Colonic mucosa (tissue), 4 donors: ENCODE data around the gene ZNF440. TPM values are rescaled to one million over a fixed set of nuclear protein-coding genes. Genes with fewer than 3 reads are reported as not detected.
"Not testable (repeated sequence)": the region's sequence is repeated elsewhere in the genome, so short reads cannot be mapped to it uniquely, and the experiment has no call there.

Experiments
- DNase-seq: peaks from one replicate; pipeline ENCODE4 v3.0.0-alpha.2; 2020
- H3K27ac ChIP-seq: fragments of 200-600 bp; one replicate; pipeline ENCODE4 v1.8.0; 2021
- H3K27me3 ChIP-seq: fragments of 200-600 bp; one replicate; pipeline ENCODE4 v1.8.0; 2021
- H3K36me3 ChIP-seq: fragments of 200-600 bp; one replicate; pipeline ENCODE4 v1.8.0; 2021
- H3K4me1 ChIP-seq: fragments of 200-600 bp; one replicate; pipeline ENCODE4 v1.8.0; 2021; ENCODE audit warnings: mild to moderate bottlenecking
- H3K4me3 ChIP-seq: fragments of 200-600 bp; one replicate; pipeline ENCODE4 v1.8.0; 2021
- H3K9ac ChIP-seq, 2 donors: one replicate each; pipeline ENCODE4 v1.7.0; 2013; ENCODE audit warnings: control low read depth in 2 of 2, low read depth in 2 of 2, low read length in 2 of 2
- H3K9me3 ChIP-seq: fragments of 200-600 bp; one replicate; pipeline ENCODE4 v1.8.0; 2021
- CTCF ChIP-seq: fragments of 200-600 bp; IDR thresholded peaks from one replicate; pipeline ENCODE4 v1.8.0; 2022; ENCODE audit warnings: antibody characterized with exemption, mild to moderate bottlenecking
- intact Hi-C: fragments of 100-400 bp; cut with DNase I; formaldehyde crosslinking; loops from one replicate; pipeline ENCODE4 v1.14.1; 2022
- total RNA-seq, 2 donors: library from RNA; stranded (reverse); fragmentation: NEBNext Ultra II Directional in 1 of 2; extraction: Animal tissue kit (Norgen Biotek cat#: 25700) in 1 of 2; gene quantifications; one replicate each; pipeline ENCODE4 v1.2.1, GENCODE V29; 2021
- donor health status: healthy.
- donor health status: DM: no; HTN: no; CAD: no.
- donor health status: DM: no; HTN: no; CAD: no.

ZNF440 gene
- total RNA-seq, 2 donors from 2014 or later: 31.4 to 32.2 TPM

- intact Hi-C loops: no loop called here
Measured at GRCh38 chr19:11872624-11873023, 58.6 kb downstream of the ZNF440 start.

GRCh38 chr19:11873762-11874161 lies 59.7 kb downstream of the ZNF440 start:
- Histone ChIP-seq H3K9ac (no peak overlapping the region), H3K27ac (no peak overlapping the region), H3K36me3 (no peaks in the 10 kb centered on the region), H3K4me3 (no peak overlapping the region), H3K4me1 (no peaks in the 10 kb centered on the region), H3K27me3 (no peaks in the 10 kb centered on the region), H3K9me3 (peaks cover 4% of the 10 kb centered on the region)
- intact Hi-C loops: no loop called here
- DNase-seq: no peak
- no peak for TF ChIP-seq CTCF

More at GRCh38 chr19:11872624-11873023, 58.6 kb downstream of the ZNF440 start:
- Histone ChIP-seq H3K4me3 (no peak overlapping the region), H3K27ac (no peak overlapping the region), H3K27me3 (no peaks in the 10 kb centered on the region), H3K9ac (no peak overlapping the region), H3K9me3 (peaks cover 13% of the 10 kb centered on the region), H3K36me3 (no peaks in the 10 kb centered on the region), H3K4me1 (no peaks in the 10 kb centered on the region)
- DNase-seq: no peak
- TF ChIP-seq CTCF: no peak

- DNase-seq: peak; percentile 48
- not testable (repeated sequence) for H3K4me3 ChIP-seq
Measured at GRCh38 chr19:11879687-11880266, 65.7 kb downstream of the ZNF440 start.

GRCh38 chr19:11880598-11880997 lies 66.5 kb downstream of the ZNF440 start:
- no peaks in the 10 kb centered on the region for H3K27me3 ChIP-seq
- DNase-seq: no peak
- no peak for TF ChIP-seq CTCF
- no peaks in the 10 kb centered on the region for H3K4me1 ChIP-seq
- no peaks in the 10 kb centered on the region for H3K9me3 ChIP-seq
- no peak overlapping the region for H3K27ac ChIP-seq
- intact Hi-C loops: loop anchor here (2.0 kb wide), 2 partner anchors 108 to 260 kb away; partner anchors contain the start of gene ZNF20
- no peak overlapping the region for H3K4me3 ChIP-seq
- H3K9ac ChIP-seq: no peak overlapping the region
- H3K36me3 ChIP-seq: no peaks in the 10 kb centered on the region

More at GRCh38 chr19:11879687-11880266, 65.7 kb downstream of the ZNF440 start:
- H3K27me3 ChIP-seq, H3K36me3 ChIP-seq, H3K9ac ChIP-seq, H3K4me1 ChIP-seq, H3K9me3 ChIP-seq, H3K27ac ChIP-seq: not testable (repeated sequence)
- intact Hi-C loops: loop anchor here (2.0 kb wide), 2 partner anchors 109 to 261 kb away; partner anchors contain the start of gene ZNF20
- peak; percentile 27 for TF ChIP-seq CTCF

- no peak overlapping the region for H3K4me3 ChIP-seq
- no peaks in the 10 kb centered on the region for H3K9me3 ChIP-seq
- no peaks in the 10 kb centered on the region for H3K27me3 ChIP-seq
- peak; percentile 62 for TF ChIP-seq CTCF
- no peak overlapping the region for H3K27ac ChIP-seq
- DNase-seq: peak; percentile 76
- no peaks in the 10 kb centered on the region for H3K4me1 ChIP-seq
- H3K9ac ChIP-seq: no peak overlapping the region
- intact Hi-C loops: loop anchor here (2.0 kb wide), 2 partner anchors 108 to 260 kb away; partner anchors contain the start of gene ZNF20
- H3K36me3 ChIP-seq: no peaks in the 10 kb centered on the region
Measured at GRCh38 chr19:11881151-11881800, 67.2 kb downstream of the ZNF440 start.
